Hematopoietic multipotent progenitor cell treated with erythropoietin and hydrocortisone succinate and interleukin-3 and kit ligand, for 8 days (in vitro differentiated cells): ENCODE data around the gene SERTAD2.

Source experiments
- DNase-seq: peaks from one replicate; pipeline ENCODE4 v3.0.0-alpha.2; 2015

The SERTAD2 gene

DNA sequence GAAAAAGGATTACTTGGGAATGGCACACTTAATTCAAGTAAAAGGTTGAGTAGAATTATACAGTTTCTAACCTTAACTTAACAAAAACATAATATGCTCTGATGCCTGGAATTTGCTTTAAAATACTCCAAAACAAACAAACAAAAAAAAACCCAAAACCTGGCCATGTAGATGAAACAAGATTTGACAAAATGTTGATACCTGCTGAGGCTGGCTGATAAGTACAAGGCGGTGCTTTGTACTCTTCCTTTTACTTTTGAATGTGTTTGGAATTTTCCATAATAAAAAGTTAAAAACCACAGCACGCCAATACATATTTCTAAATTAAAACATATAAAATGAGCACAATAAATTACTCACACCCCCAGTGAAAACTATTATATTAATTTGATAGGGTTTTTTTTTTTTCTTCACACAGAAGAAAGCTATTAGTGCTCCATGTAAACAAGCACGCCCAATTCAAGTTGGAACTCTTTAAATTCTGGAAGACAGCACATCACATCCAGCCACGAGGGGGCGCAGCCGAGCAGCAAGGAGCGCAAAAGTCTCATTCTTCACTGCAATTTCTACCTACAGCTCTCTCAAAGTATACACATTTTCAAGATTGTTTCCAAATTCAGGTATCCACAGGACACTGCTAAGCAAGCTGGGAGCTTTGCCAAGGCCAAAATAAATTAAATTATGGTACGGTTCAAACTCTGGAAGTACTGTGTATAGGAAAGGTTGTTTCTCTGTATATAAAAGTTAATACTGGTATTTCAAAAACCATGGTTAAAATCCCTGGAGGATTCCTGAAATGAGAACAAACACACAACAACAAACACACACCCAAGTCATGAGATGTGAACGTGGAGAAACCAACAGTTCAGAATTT, 7.5 kb downstream of the SERTAD2 start:
- peak; percentile 88 for DNase-seq

DNA sequence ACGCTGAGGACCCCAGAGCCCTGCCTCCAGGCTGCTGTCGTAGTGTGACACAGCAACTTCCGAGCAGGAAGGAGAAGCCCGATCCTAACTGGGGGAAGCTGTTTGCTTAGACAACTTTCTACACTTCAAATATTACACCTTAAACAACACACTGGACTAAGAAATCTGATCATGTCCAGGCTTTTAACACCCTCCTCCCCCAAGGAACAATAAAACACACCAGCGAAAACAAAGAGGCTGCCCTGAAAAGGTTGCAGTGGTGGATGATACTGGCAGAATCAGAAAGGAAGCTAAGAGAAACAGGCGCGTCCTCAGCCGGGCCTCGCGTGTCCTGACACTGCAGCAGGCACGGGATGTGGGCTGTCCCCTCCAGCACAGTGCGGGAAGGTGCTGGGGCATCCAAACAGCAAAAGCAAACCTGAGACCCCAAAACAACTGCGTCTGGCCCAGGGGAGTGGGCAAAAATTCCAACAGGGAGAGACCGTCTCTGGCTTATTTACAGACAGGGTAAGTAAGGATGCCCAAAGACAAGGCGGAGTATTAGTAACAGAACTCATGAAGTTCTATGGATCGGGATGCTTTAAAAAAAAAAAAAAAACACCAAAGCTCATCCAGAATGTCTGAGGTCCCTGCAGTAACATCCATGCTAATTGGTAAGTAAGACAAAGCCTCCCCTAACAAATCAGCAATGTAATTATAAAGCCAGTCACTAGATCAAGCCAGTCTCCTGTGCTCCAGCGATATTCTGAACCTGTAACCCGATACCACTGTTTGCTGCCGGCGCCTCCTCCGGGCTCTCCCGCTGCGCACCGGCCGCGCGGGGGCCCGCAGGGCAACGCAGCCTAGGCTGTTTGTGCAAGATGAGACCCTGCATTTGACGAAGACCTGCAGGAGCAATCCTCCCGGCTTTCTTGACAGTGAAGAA, 9.0 kb downstream of the SERTAD2 start:
- DNase-seq: peak; percentile 89

DNA sequence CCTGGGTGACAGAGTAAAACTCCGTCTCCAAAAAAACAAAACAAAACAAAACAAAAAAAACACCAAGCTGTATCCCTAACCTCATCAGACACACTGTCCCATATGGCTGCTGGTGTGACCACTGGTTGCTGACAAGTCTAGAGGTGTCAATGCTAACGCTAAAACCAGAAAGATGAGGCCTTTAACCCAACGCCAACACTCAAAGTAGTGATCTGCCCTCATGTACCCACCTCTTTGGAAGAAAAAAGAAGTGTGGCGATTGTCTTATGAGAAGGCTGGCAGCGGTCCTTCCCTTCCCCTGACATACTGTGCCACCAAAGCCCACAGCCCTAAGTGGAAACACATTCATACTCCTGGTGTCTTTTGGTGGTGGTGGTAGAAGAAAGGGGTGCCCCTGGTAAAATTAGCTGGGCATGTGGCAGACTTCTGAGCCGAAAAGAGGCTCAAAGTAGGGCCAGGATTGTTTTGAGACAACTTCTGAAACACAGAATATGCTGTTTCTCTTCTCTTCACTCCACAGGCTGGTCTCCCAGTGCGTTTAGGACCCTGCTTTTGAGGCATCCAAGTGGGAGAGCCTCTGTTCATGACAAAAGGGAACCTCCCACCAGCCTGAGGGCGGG, 9.8 kb downstream of the SERTAD2 start:
- peak; percentile 12 for DNase-seq

DNA sequence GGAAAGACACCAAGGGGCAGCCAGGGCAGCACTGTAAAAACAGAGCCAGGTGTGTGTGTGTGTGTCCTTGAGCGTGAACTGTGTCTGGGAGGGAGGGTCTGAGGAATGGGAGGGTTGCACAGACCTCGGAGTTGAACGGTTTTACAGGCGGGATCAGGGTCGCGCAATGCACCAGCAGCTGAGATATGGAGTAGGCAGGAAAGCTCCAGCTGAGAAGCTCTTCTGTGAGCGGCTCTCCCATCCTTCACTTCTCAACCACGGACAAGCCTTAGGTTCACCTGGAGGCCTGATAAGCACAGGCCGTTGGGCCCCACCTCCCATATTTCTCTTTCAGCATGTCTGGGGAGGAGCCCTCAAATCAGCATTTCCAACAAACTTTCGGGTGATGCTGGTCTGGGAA, 12.1 kb downstream of the SERTAD2 start:
- peak; percentile 24 for DNase-seq

DNA sequence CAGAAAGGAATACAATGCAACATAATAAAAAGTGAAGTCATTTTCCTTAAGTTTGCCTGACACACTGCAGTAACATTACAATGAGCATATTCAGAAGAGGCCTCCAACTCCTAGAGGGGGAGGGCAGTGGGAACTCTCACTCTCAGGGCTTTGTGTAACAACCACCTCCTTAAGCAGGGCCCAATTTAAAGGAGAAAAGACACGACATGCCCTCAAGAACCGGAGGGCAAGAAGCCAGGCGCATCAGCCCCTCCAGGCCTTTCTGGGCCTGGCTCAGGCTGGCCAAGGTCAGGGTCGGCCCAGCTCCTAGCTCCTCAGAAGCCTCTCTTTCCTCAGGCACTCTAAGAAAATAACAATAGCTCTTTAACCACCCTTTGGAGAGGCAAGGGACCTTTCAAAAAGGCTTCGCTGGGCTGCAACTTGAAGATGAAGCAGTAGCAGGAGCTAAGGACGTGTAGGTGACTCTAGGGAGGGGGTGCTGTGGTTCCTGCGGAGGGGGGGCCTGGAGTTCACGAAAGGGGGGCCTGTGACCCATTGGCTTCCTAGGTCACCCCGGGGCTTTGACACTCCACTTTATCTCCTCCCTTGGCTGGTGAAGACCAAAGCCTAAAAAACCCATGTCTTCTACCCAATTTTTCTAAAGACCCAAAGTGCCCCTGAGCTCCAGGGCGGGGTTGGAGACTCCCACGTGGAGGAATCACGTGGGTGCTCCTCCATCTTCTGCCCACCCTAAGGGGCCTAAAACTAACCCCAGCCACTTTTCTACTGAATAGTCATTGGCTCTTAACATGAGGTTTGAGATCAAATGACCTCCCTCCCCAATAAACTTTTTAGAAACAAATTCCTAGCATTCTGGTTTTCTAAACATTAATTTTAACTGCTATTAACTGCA, 13.3 kb downstream of the SERTAD2 start:
- DNase-seq: no peak

DNA sequence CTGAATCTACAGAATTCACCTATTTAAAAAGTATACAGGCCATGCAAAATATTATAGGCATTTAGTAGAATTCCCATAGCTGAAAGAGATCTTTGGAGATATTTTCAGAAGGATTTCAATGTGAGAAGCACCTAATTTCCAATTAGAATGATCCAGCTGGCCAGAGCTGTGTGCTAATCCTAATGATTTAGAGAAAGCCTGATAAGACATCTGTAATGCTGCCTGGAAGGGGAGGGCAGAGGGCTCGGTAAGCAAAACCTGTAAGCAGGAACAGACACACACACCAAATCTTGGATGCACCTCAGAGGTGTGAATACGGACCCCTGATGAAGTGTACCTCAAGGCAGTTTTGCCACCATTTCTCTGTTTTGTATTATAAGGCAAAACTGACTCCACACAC, 14.0 kb downstream of the SERTAD2 start:
- DNase-seq: no peak

DNA sequence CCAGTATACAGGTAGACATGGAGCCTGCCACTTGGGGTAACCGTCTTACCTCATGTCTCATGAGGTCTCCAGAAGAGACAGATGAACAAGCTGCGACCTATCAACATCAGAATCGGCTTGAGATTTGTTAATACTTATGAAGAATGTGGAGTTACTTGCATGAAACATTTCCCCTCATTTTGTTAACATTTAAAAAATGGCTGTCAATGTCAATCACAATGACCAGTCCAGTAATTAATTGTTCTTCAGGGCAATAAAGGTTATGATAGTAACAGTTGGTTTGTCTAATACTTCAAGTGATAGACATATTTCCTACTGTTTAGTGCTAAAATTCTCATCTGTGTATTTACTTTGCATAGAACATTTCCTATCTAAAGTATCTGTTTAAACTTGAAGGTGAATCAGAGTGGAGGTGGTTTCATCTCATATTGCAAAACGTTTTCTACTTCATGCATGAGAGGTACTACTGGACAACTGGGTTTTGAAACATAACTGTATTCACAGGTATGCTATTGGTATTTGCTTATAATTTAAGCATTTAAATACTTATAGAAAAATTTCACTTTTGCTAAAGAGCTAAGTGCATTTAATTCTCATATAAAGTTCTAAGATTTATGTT, 15.1 kb downstream of the SERTAD2 start:
- no peak for DNase-seq

DNA sequence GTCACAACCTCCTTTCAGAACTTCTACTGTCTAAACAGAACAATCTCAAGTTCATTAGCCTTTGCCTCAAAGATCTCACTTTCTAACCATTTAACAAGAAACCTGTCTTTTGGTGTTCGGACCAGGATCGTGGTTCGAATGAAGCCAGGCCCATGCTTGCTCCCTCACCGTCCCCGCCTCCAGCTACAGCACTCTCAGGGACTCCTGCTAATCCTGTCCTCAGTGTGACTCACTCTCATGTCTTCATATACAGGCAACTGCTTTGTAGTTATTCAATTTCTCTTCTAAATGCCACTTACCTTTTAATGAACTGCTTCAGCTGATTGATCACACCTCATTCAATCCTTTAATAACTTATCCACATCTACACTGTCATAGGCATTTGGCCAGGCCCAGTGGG, 15.8 kb downstream of the SERTAD2 start:
- no peak for DNase-seq

DNA sequence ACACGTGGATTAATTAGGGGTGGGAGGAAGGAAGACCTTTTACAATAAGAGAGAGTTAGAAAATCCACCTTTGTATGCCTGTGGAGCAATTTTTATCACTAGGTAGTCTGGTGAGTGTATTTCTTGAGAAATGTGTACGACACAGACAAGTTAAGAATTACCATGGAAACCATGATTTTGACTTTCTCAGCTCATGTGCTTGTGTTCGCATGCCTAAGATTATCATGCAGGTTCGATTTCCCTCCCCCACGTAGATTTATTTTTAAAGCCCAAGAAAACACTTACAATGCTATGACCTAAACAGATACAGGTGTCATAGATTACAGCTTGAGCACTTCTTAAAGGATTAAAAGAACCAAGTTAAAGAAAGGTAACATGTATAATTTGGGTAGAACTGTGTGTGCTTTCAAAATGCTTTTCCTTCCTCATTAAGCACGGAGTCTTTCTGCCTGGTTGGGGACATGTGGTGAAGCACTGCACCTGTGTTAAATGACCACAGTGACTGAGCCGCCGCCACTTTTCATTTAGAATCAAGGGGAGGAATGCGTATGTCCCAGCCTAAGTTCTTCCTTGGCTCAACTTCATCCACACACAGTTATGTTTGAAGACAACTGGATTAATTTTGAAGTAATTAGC, 16.6 kb downstream of the SERTAD2 start:
- no peak for DNase-seq

DNA sequence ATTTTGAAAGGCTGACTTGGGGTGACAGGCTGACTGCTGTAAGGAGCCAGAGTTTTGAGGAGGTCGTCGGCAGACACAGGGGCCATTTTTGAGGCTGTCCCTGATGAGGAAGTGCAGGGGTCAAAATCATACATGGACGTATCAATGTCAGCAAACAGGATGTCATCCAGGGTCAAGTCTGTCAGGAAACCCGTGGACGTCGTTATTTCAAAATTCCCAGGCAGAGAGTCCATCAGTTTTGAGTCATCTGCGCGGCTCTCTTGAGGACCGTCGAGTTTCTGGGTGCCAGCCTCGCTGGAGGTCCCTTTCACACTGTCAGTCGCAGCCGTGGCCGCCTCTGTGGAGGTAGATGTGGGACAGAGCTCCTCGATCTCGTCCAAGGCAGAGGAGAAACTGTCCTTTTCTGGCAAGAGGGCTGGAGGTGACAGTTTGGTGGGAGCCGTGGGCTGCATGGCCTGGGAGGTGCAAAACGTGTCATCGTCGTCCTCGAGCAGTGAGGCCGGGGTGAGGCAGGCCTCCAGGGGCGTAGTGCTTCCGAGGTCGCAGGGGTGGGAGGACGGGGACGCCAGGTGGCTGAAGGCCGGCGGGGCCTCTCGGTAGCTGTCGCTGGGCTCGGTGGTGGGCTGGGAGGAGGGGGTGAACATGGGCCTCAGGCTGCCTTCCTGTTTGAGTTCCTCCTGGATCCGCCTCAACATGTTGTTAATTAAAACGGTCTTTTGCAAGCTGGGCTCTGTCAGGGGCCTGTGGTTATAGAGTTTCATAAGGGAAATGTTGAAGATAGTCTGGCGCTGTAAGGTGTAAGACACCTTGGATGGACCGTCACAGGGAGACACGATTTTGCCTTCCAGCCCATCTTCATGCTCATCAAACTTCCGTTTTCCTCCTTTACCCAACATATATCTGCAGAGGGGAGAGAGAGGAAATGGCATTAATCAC, 17.5 kb downstream of the SERTAD2 start:
- DNase-seq: no peak

DNA sequence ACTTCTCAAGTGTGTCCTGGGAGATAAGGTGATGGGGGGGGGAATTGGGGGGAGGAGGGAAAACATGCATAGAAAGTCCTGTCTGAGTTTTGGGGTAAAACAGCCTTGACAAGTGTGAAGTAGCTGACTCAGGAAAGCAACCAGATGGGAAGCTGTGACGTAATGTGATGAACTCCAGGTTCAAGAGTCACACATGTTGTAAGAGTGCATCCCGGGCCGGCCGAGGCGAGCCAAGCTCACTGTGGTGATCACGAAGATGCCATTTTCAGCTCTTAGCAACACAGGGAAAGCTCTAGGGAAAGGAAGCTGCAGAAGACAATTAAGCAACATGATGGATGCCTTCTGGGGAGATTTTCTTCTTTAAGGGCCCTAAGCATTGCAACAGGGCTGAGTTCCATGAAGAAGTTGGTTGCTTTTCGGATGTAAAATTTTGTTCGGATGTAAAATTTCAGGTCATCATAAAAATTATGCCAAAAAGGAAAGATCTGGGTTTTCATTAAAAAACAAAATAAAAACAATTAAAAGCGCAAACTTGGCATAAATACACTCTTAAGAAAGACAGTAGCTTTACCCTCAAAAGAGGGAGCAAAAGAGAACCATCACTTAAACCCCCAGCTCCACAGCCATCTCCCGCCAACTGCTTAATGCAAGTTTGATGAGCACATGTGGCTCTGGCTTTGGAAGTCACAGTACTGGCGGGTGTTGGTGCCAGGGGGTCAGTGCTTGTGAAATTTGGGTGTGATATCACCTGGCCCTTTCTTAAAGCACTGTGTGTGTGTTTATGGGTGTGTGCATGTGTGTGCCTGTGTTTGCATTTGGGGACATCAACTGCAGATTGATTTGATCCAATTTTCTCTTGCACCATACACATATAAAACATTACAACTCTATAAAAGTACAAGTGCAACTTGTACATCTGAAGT, 19.1 kb downstream of the SERTAD2 start:
- DNase-seq: no peak

DNA sequence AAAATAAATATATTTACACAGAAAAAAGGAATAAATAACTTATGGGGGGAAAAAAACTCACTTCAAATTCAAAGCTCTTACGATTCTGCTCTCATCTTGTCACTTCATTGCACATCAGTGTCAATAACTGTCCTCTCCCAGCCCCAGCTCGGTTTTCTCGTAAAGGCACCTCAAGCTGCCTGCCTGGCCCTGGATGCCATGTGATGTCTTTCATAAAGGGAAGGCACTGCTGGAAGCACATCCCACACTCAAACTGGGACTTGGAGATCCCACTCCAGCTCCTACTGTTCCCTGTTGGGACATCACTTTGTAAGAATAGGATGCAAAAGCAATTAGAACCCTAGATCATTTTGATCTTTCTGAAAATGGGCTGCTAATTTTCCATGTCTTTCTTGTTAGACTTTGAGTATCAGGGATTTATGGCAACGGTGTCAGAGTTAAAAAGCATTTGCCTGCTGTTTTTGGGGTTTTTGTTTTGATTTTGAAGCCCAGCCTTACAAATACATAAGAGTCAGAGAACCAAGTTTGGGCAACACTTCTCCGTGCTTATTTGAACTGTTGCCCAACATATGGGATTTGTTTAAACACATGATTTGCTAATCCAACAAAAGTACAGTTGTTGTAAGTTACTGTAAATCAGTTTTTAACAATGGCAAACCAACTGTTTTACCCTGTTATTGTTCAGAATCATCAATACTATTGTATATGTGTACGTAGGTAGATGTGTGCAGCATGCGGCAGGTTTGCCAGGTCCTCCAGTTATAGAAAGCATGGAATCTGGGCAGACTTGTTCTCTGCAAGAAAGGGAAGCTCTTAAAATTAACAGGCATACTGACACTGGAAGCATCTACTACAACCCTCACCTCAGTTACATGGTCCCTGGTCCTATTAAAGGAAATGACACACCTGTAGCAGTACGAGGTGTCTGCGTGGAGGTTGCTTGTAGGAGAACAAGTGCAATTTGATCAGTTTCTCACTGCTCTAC, 20.6 kb downstream of the SERTAD2 start:
- DNase-seq: no peak

DNA sequence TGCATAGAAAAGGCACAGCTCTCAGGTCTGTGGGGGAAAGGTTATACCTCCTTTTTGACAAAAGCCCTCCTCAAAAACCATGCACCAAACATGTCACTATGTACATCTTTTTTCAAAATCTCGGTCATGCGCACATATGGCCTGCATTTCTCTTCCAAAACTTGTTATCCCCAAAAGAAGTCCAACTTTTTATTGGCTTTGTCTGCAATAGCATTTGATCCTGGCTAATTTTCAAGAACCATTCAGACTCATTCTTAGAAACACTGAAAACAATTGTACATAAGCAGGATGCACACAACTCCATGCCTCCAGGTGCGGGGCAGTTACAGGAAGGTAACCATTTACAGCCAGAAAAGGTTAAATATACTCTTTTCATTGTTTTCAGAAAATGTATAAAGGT, 21.9 kb downstream of the SERTAD2 start:
- no peak for DNase-seq

DNA sequence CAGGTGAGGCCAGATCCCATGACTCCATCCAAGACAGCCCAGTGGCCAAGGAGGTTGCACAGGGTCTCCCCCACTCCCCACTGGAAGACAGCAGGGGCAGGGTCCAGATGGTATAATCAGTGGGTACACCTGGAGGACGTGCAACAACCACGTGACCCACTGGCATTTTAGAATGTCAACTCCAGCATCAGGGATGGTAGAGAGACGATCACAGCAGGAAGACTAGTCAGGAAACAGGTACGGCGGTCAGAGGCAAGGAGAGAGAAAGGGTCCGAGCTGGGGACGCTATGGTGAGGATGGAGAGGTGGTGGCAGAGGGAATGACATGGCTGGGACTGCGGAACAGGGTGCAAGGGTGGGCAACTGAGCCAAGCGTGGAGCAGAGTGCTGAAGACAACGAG, 23.0 kb downstream of the SERTAD2 start:
- no peak for DNase-seq

DNA sequence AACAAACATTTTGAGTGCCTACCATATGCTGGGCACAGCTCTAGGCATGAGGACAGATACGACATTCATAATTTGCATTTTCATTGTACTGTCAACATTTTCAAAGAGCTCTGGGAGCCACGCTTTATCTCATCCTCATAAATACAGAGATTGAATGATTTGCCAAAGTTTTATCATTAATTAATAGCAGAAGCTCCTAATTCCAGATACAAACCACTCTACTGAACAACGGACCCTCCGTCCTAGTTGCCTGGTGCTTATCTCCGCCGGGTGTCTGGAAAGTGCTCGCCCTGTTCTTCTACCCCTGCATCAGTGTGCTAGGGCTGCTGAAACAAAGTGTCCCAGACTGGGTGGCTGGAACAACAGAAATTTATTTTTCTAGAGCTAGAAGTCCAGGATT, 23.8 kb downstream of the SERTAD2 start:
- no peak for DNase-seq

DNA sequence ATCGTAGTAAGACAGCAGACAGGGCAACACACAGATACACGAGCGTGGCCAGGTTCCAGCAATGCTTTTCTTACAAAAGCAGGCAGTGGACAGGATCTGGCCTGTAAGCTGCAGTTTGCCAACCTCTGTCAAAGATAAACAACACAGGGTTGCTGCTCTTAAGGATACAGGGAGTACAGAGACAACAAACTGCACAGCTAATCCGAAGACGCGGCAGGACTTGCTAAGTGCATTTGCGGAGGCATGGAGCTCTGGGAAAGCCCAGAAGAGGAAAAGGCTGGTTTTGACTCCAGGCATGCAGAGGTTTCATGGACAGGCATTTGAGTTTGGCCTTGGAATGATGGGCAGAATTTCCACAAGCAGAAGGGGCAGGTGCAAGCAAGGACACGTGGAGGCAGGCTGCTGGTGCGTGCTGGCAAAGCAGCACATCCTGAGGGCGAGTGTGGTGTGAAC, 24.4 kb downstream of the SERTAD2 start:
- no peak for DNase-seq
